HG03139 (cell line): ENCODE measurements around the gene ARF1.

Experiments used
- ATAC-seq: cut with Tn5 transposase; IDR thresholded peaks from one replicate; pipeline ENCODE4 v1.9.1; 2021; ENCODE audit not compliant: unreplicated experiment

Gene ARF1

GRCh38 chr1:228084325-228084724 is 1.8 kb downstream of the ARF1 start:
- no peak for ATAC-seq

GRCh38 chr1:228084797-228085196 is 2.3 kb downstream of the ARF1 start:
- ATAC-seq = no peak

- no peak for ATAC-seq
Measured at GRCh38 chr1:228085287-228085951, 2.9 kb downstream of the ARF1 start.

GRCh38 chr1:228087771-228088251 is 5.3 kb downstream of the ARF1 start:
- no peak for ATAC-seq

DNA sequence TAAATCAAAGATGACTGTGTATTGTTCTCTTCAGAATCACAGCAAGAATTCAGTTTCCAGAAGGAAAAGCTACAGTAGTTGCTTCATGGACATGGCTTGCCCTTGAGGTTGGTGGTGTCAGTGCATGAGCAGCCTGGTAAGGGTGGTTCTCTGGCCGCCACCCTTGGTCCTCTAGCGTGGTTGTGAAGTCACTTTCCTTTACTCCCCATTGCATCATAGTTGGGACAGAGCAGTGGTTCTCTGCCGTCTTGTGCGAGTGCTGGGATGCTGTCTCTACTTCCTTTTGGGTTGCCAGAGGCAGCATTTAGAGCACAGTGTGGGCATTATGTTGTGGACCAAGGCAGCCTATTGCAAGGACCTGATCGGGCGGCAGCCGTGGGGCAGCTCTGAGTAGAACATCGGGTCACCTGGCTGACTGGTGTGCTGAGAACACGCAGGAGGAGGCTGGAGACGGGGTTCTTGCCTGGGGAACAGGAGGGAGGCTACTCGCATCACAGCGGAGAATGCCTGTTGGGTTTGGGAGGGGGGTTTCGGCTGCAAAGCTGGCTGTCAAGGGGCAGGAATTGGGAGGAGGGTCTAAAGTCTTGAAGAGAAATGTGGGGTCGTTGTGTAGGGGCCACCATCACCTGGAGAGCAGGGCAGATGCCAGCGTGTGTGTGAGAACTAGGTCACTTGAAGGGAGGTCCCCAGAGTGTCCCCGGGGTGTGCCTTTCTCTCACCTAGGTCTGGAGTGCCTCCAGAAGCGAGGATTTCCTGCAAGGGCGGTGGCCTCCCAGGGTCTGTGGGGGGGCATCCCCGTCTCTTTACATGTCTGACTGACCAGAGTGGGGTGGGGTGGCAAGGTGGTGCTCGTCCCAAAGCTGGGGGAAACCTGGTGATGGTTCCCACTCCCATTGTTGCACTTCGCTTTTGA is 6.3 kb downstream of the ARF1 start:
- no peak for ATAC-seq

DNA sequence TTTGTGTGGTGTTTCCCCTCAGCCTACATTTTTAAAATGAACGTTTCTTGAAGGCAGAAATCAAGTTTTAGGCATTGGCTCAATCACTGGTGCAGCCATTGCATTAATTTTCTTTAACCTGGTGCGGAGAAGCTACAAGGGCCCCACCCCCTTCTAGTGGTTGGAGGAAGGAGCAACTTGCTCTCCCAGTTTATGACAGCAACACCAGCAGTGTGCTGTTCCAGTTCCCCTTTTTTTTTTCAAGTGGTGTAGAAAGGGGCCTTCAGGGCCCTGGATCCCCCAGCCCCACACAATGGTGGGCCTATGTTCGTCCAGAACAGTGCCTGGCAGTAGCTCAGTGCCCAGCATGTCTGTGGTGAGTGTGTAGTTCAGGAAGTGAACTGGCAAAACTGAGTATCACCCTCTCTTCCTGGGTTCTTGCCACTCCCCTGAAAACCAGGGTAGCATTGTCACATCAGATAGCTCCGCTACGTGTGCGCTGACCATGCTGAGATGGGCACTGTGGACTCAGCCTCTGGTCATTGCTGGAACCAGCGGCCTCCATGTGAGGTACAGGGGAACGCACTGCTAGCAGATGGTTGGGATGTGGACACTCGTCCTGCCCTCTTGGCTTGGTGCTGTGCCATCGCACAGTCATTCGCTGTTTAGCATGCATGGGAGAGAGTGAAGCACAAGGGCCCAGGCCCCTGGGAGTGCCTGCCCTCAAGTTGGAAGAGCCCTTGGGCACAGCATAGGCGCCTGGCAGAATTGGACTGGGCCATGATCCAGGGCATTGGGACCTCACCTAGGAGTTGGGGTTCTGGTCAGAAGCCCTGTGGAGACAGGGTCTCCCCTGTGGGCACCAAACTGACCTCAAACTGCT is 7.2 kb downstream of the ARF1 start:
- no peak for ATAC-seq

- no peak for ATAC-seq
Measured at GRCh38 chr1:228090613-228091081, 8.1 kb downstream of the ARF1 start.

GRCh38 chr1:228091084-228091483 is 8.6 kb downstream of the ARF1 start:
- no peak for ATAC-seq

DNA sequence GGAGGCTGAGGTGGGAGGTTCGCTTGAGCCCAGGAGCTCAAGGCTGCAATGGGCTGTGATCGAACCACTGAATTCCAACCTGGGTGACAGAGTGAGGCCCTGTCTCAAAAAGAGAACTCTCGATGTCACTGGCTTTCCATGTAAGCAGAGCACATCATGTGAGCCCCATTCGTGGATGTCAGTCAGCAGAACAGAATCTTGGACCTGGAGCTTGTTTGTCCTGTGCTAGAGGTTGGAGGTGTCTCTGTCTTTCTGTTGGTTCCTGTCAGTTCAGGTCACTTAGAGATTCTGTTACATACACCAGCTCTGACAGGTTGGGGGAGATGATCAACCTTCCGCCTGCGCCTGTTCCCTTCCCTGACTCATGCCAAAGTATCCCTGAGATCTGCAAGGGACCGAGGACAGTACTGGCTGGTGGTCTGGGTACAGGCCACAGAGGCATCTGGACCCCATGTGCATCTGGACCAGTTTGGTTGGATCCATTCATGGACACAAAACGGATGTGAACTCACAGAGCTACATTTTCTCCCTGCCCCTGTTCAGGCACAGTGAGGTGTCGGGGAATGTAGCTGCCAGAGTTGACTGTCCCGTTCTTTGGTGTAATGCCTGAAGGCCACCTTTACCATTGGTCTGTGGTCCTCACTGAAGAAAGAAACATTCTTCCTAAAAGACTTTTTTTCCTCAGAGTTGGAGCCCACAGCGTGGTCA is 10.0 kb downstream of the ARF1 start:
- no peak for ATAC-seq

DNA sequence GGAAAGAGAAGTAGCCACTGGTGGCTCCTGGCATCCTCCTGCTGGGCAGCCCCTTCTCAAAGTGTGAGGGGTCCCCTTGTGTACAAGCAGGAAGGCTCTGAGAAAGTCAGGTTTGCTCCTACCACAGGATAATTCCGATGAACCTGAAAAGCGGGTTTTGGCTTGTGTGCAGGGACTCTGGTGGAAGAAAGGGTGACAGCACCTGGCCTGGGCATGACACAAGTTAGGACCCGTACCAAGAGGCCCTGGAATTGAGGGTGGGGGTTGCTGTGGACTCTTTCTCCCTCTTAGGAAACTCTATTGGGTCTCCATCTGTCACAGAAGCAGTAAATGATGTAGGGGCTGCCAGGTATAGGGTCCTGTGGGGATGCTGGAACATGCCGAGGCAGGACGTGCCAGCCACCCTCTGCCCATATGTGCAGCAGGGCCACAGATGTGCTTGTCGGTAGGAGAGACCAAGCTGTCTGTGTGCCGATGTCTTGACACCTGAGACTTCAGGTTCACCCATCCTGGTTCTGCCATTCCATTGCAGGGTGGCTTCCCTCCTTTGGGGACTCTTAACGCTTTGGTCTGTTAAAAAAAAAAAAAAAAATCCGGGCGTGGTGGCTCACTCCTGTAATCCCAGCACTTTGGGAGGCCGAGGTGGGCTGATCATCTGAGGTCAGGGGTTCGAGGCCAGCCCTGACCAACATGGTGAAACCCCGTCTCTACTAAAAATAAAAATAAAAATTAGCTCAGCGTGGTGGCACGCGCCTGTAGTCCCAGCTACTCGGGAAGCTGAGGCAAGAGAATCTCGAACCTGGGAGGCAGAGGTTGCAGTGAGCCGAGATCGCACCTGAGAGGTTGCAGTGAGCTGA is 10.8 kb downstream of the ARF1 start:
- ATAC-seq = no peak

DNA sequence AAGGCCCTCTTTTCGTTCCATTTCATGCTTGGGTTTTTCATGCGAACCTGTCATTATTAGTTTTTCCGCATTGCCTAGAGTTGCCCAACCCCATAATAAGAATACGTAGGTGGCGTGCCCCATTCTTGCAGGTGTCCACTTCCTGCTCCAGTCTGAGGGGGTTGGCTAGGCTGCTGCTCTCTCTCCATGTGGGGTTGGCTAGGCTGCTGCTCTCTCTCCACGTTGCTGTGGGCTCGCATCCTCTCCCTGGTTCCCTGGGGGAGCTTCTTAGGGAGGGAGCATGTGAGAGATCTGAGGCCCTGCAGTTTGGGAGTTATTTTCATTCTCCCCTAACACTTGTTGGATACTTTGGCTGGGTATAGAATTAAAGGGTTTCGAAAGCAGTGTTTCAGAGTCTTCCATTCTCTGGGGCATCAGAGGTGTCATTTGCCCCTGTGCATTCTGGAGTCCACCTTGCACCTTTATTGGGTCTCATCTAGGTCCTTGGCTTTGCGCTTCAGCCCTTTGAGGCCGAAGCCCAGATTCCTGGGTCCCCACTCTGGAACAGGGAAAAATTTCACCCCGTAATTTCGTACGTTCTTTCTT is 12.0 kb downstream of the ARF1 start:
- ATAC-seq = no peak

GRCh38 chr1:228095161-228095560 is 12.7 kb downstream of the ARF1 start:
- no peak for ATAC-seq

- ATAC-seq = no peak
Measured at GRCh38 chr1:228095938-228096337, 13.4 kb downstream of the ARF1 start.

- ATAC-seq = no peak
Measured at GRCh38 chr1:228096416-228097332, 14.2 kb downstream of the ARF1 start.

DNA sequence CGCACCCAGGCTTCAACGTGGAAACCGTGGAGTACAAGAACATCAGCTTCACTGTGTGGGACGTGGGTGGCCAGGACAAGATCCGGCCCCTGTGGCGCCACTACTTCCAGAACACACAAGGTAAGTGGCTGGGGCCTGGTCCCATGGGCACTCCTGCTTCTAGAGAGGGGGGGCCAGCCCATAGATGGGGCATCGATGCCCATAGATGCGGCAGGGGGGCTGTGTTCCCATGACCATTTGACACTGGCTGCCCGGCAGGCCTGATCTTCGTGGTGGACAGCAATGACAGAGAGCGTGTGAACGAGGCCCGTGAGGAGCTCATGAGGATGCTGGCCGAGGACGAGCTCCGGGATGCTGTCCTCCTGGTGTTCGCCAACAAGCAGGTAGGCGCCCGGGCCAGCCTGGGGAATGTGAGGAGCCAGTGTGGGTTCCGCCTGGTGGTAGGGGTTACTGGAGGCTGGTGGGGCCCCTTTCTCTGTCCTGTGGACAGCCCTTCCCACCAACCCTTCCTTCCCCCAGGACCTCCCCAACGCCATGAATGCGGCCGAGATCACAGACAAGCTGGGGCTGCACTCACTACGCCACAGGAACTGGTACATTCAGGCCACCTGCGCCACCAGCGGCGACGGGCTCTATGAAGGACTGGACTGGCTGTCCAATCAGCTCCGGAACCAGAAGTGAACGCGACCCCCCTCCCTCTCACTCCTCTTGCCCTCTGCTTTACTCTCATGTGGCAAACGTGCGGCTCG is 15.0 kb downstream of the ARF1 start:
- no peak for ATAC-seq

DNA sequence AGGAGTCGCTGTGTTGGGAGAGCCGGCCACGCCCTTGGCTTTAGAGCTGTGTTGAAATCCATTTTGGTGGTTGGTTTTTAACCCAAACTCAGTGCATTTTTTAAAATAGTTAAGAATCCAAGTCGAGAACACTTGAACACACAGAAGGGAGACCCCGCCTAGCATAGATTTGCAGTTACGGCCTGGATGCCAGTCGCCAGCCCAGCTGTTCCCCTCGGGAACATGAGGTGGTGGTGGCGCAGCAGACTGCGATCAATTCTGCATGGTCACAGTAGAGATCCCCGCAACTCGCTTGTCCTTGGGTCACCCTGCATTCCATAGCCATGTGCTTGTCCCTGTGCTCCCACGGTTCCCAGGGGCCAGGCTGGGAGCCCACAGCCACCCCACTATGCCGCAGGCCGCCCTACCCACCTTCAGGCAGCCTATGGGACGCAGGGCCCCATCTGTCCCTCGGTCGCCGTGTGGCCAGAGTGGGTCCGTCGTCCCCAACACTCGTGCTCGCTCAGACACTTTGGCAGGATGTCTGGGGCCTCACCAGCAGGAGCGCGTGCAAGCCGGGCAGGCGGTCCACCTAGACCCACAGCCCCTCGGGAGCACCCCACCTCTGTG is 15.9 kb downstream of the ARF1 start:
- ATAC-seq = no peak

- no peak for ATAC-seq
Measured at GRCh38 chr1:228099331-228099732, 16.8 kb downstream of the ARF1 start.
